HG03571 (cell line): ENCODE results near the gene CYP27C1.
"Not testable (repeated sequence)": the region's sequence is repeated elsewhere in the genome, so short reads cannot be mapped to it uniquely, and the experiment has no call there.

Source experiments
- ATAC-seq: cut with Tn5 transposase; IDR thresholded peaks from one replicate; pipeline ENCODE4 v1.9.1; 2021; ENCODE audit not compliant: unreplicated experiment

Gene CYP27C1

GRCh38 chr2:127225186-127225960, 5.3 kb upstream of the CYP27C1 start:
- no peak for ATAC-seq

DNA sequence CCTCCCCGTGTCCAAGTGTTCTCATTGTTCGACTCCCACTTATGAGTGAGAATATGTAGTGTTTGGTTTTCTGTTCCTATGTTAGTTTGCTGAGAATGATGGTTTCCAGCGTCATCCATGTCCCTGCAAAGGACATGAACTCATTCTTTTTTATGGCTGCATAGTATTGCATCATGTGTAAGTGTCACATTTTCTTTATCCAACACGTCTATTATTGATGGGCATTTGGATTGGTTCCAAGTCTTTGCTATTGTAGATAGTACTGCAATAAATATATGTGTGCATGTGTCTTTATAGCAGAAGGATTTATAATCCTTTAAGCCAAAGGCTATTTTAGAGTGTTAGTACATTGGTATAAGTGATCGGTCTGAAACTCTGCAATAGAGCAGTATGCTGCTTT, 4.0 kb upstream of the CYP27C1 start:
- ATAC-seq = not testable (repeated sequence)

DNA sequence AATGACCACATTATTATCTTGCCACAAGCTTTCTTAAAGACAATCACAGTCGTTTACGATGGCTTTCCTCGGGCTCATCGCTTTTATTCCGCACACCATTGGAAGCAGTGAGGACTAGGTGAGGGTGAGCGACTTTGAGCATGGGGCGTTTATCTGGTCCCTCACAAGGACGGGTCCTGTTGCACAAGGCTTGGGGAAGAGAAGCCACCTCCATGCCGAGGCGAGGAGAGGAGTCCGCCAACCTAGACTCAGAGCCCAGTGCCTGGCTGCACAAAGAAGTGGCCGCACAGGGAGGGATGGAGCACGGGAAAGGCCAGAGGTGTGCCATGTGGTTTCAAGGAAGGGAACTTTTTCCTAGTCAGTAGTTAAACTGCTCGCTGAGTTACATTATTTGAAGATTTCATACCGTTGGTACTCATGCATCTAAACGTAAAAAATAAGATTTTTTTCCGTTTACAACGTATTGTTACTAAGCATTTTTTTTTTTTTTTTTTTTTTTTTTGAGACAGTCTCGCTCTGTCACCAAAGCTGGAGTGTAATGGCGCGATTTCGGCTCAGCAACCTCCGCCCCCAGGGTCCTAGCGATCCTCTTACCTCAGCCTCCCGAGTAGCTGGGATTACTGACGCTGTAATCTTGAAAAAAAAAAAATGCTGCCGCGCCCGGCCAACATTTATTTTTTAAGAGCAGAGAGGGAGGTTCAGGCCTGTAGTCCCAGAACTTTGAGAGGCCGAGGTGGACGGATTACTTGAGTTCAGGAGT, 849 bp upstream of the CYP27C1 start:
- ATAC-seq = no peak

DNA sequence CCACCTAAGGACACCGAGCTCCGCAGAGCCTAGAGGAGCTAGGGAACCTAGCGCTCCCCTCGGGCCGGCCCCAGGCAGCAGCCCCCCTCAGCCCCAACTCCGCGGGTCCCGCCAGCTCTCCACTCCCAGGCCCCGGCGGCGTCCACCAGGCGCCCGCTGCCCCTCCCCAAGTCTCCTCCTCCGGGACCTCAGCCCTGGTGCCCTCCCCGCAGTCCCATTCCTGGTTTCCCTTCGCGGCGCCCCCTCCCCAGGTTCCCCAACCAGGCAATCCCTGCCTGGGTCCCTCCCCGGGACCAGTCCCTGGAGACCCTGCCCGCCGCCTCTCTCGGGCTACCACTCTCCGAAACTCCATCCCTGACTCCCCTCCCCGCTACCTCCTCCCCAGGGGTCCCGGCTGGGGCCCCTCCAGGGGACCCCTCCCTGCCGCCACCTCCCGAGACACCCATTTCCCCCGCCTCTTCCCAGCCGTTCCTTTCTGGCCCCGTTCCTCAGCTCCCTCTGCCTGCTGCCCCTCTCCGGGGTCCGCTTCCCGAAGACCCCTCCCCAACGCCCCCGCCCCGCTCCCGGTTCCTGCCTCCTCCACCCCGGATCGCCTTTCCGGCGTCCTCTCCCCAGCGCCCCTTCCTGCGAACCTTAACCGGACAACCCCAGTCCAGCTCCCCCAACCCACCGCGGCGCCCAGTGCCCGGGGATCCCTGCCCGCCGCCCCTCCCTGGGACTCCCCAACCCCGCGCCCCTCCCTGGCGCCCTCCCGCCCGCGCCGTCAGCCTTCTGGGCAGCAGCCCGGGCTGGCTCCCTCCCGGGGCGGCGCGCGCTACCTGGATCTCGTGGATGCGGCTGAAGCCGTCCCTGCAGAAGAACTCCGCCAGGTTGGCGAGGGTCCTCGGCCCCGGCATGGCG, 678 bp downstream of the CYP27C1 start:
- no peak for ATAC-seq

GRCh38 chr2:127218812-127219170, 1.3 kb downstream of the CYP27C1 start:
- no peak for ATAC-seq

DNA sequence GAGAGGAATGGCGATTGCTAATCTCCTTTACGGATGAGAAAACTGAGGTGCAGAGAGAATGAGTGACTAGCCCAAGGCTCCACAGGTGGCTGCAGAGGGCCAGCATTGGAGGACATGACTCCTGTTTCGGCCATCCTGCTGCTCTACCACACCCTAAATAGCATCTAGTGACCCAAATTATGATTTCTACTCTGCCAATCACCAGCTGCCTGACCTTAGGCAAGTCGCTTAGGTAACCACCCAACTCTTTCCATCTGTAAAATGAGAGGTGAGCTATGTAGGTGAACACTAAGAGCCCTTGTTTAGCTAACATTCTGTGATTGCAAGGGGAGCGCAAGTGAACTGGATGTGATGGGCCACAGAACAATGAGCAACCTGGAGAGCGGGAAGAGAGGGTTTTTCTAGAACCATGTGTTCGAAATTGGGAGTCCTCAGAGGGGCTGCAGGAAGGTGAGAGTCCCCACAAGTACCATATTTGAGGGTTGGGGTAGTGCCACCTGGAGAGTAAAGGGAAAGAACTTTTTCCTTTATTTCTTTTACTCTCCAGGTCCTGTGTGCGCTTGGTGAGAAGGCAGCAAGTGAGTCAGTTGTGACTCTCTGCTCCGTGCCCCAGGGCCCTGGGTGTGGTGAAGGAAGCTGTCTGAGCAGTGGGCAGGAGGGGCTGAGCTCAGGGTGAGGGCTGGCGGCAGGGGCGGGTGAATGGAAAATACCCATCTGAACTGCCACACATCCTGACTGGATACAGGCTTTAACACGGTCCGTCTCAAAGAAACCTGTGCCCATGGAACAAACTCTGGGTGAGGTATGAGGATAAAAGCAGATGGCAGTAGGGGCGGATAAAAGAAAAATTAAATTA, 2.4 kb downstream of the CYP27C1 start:
- no peak for ATAC-seq

- no peak for ATAC-seq
Observed at GRCh38 chr2:127216593-127216992, 3.5 kb downstream of the CYP27C1 start.

GRCh38 chr2:127216095-127216494, 4.0 kb downstream of the CYP27C1 start:
- ATAC-seq = no peak

GRCh38 chr2:127214201-127214600, 5.9 kb downstream of the CYP27C1 start:
- ATAC-seq = not testable (repeated sequence)

- no peak for ATAC-seq
Observed at GRCh38 chr2:127208313-127208712, 11.8 kb downstream of the CYP27C1 start.

- no peak for ATAC-seq
Observed at GRCh38 chr2:127205218-127206125, 14.6 kb downstream of the CYP27C1 start.

GRCh38 chr2:127201452-127201851, 18.6 kb downstream of the CYP27C1 start:
- ATAC-seq = no peak

DNA sequence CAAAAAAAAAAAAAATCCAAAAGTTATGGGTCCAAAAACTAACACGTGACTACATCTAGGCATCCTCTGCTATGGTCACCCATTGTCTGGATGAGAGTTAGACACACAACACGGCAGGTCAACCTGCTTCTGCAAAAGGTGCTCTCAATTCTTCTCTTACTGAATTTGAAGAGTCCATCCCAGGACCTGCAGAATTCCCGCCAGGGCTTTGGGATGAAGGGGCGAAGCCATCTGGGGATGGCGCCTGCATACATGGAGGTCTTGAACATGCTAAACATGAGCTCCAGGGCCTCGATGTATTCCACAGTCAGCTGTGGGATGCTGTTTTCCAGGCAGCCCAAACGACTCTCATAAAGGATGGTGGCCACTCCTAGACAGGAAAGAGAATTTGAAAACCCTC, 19.1 kb downstream of the CYP27C1 start:
- no peak for ATAC-seq

DNA sequence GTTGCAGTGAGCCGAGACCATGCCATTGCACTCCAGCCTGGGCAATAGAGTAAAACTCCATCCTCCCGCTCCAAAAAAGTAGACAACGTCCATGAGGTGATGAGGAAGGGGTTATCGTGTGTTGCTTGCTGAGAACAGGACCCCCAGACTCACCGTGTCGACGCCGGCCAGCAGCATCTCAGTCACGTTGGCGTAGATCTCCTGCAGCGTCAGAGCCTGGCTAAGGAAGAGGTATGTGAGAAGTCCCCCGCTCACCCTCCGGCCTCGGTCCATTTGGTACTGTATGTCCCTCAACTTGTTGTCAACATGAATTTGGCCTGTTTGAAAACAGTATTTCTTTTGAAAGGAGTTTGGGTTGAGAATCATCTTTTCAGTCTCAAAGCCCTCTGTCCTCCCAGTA, 20.9 kb downstream of the CYP27C1 start:
- no peak for ATAC-seq

DNA sequence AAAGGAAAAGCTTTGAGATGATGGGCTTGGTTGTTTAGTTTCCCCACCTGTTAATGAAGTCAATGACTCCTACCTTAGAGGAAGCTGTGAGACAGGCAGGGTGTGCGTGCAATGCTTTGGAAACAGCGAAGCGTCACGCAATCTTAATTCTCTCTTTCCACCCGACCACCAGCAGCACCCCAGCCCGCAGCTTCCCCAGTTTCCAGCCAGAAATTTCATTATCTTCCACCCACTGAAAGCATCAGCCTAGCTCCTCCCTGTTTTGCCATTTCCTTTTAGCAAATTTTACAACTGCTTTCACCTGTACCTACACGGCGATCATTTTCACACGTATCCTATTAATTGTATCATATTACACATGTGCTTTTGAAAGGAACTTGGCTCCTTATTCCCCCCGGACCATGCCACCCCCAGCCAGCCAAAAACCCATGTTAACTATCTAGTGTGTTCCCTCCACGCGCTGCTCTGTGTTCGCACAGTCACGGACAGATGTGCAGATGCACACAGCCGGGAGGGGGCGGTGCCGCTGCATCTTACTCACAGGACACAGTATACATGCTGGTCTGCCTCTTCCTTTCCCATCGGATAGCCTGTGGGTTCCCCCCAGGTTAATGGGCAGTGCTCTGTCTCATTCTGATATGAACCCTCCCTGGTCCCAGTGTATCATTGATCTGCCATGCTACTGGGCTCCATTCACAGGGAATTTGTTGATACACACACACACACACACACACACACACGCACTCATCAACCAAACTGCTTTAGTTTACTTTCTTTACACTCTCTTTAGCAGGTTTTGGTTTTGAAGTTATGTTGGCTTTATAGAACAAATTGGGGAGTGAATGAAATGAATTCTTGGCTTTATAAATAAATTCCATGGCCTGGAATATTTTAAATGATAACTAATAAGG, 22.4 kb downstream of the CYP27C1 start:
- ATAC-seq = peak; percentile 95

- ATAC-seq = no peak
Observed at GRCh38 chr2:127196998-127197397, 23.1 kb downstream of the CYP27C1 start.

GRCh38 chr2:127196549-127196948, 23.6 kb downstream of the CYP27C1 start:
- no peak for ATAC-seq
